HG03432 (cell line): ENCODE data around the gene MUC5AC.
"Not testable (repeated sequence)": the region's sequence is repeated elsewhere in the genome, so short reads cannot be mapped to it uniquely, and the experiment has no call there.

ENCODE experiments used
- ATAC-seq: cut with Tn5 transposase; IDR thresholded peaks from one replicate; pipeline ENCODE4 v1.9.1; 2021; ENCODE audit warnings: mild to moderate bottlenecking, moderate library complexity; ENCODE audit not compliant: unreplicated experiment

MUC5AC gene

DNA sequence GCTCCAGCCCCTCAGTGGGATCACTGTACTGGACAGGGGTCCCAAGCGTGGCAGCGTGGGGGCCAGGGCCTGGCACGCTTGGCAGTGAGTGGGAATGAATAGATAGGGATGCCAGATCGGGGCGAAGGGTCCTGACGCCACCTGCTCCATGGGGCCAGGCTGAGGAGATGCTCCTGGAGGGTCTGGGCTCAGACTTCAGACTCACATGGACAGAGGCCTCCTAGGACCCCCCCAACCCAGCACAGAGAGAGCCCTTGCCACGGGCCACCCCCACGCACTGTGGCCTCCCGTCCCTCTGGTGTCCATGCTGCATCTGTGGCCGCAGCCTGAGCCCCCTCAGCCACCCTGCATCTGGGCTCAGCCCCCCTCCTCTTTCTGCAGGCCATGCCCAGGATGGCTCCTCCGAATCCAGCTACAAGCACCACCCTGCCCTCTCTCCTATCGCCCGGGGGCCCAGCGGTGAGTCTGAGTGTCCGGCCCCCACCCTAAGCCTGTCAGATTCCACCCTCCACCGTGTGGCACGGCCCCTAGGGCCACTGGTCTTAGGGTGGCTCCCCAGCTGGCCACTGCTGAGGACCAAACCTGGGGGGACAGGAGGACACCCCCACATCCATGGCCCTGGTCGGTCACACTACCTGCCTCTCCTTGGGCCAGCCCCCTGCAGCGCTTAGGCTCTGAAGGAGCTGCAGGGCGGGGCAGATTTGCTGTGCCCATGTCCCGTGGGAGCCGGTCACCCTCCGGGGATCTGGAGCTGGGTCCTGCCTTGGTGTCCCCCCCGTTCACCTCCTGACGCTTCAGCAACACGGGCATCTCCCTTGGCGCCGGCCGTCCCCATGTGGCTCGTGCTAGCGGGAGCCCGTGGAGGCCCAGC, 2.7 kb downstream of the MUC5AC start:
- ATAC-seq = no peak

DNA sequence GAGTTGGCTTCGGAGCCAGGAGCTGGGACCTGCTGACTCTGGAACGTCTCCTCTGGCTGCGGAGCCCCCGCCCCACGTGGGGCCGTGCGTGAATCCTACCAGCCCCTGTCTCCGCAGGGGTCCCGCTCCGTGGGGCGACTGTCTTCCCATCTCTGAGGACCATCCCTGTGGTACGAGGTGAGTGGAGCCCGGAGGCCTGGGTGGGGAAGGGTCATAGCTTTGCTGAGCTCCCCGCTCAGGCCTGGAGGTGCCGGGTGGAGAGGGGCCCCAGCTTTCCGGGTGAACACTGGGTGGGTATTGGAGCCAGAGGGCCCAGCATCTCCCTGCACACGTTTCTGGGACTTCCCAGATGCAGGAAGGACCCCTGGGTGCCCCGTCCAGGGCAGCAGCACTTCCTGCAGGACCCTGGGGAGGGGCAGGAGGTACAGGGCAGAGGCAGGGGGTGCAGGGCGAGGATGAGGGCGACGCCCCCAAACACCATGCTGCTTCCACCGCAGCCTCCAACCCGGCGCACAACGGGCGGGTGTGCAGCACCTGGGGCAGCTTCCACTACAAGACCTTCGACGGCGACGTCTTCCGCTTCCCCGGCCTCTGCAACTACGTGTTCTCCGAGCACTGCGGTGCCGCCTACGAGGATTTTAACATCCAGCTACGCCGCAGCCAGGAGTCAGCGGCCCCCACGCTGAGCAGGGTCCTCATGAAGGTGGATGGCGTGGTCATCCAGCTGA, 3.8 kb downstream of the MUC5AC start:
- ATAC-seq = no peak

DNA sequence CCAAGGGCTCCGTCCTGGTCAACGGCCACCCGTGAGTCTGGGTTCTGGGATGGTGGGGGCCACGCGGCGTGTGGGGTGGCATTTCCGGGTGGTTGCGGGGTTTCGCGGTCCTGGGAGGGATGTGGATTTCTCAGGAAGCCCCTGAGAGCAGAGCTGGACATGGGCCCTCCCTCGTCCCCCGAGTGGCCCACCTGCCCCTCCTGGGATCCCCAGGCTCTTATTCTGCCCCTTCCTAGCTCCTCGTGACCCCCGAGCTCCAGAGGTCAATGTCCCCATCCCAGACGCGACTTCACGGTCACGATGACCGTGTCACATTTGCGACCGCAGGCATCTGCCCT, 4.4 kb downstream of the MUC5AC start:
- no peak for ATAC-seq

DNA sequence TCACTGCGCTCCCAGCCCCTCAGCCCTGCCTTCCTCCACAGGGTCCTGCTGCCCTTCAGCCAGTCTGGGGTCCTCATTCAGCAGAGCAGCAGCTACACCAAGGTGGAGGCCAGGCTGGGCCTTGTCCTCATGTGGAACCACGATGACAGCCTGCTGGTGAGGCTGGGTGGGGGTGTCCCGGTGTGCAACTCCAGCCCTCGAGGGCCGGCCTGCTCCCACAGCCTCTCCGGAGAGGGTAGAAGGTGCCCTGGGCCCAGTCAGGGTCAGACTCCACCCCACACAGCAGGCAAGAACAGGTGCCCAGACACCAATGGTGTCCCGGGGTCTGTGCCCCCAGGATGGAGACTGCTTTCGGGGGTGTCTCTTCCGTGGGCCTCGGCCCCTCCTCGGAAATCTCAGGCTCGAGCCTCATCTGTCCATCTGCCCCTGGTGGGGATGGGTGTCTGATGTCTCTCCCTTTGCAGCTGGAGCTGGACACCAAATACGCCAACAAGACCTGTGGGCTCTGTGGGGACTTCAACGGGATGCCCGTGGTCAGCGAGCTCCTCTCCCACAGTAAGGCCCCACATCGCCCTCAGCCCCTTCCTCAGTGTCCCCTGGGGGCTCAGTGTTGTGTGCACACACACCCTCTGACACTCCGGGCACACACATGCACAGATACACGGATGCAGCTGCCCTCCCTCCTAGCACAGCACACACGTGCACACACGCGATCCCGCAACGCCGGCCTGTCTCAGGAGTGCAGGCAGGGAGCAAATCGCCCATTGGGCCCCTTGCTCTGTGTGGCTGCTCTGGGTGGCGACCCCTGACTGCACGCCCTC, 4.9 kb downstream of the MUC5AC start:
- ATAC-seq = no peak

DNA sequence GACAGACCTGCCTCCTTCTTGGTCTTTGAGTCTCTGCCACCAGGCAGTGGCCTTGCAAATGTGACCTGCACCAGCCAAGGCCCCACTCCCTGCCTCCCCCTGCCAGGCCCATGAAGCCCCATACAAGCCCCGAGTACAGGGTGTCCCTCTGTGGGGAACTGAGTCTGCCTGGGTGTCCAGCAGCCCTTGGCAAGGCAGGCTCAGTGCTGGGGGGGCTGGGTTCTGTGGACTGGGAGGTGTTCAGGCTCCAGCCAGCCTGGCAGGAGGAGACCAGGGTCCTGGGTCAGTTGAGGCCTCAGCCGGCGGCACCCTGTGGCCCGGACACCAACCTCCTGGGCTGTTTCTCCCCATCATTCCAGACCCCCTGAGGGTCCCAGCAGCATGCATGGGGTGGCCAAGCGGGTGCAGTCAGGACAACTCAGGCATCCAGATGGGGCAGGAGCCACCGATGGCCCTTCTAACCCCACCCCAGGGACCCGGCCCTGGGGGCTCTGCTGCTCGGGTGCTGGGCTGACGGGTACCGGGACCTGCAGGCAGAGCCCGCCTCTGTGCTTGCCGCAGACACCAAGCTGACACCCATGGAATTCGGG, 5.7 kb downstream of the MUC5AC start:
- no peak for ATAC-seq

DNA sequence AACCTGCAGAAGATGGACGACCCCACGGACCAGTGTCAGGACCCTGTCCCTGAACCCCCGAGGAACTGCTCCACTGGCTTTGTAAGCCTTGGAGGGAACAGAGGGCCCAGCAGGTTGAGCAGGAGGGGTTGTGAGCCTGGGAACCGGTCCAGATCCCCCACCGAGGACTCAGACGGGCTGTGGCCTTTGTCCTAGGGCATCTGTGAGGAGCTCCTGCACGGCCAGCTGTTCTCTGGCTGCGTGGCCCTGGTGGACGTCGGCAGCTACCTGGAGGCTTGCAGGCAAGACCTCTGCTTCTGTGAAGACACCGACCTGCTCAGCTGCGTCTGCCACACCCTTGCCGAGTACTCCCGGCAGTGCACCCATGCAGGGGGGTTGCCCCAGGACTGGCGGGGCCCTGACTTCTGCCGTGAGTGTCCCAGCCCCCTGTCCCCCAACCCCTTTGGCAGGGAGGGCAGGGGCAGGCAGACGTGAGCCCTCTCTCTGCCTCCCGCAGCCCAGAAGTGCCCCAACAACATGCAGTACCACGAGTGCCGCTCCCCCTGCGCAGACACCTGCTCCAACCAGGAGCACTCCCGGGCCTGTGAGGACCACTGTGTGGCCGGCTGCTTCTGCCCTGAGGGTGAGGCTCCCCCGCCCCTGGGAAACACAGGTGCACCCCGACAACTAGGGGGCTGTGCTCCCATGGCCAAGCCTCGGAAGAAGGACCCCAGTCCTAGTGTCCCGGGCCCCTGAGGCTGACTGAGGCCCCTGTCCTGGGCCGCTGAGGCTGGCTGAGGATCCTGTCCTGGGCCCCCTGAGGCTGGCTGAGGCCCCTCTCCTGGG, 6.4 kb downstream of the MUC5AC start:
- no peak for ATAC-seq

DNA sequence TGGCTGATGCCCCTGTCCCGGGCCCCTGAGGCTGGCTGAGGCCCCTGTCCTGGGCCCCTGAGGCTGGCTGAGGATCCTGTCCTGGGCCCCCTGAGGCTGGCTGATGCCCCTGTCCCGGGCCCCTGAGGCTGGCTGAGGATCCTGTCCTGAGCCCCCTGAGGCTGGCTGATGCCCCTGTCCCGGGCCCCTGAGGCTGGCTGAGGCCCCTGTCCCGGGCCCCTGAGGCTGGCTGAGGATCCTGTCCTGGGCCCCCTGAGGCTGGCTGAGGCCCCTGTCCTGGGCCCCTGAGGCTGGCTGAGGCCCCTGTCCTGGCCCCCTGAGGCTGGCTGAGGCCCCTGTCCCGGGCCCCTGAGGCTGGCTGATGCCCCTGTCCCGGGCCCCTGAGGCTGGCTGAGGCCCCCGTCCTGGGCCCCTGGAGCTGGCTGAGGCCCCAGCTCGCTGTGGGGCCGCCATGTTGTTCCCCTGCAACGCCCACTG, 7.1 kb downstream of the MUC5AC start:
- ATAC-seq = not testable (repeated sequence)

DNA sequence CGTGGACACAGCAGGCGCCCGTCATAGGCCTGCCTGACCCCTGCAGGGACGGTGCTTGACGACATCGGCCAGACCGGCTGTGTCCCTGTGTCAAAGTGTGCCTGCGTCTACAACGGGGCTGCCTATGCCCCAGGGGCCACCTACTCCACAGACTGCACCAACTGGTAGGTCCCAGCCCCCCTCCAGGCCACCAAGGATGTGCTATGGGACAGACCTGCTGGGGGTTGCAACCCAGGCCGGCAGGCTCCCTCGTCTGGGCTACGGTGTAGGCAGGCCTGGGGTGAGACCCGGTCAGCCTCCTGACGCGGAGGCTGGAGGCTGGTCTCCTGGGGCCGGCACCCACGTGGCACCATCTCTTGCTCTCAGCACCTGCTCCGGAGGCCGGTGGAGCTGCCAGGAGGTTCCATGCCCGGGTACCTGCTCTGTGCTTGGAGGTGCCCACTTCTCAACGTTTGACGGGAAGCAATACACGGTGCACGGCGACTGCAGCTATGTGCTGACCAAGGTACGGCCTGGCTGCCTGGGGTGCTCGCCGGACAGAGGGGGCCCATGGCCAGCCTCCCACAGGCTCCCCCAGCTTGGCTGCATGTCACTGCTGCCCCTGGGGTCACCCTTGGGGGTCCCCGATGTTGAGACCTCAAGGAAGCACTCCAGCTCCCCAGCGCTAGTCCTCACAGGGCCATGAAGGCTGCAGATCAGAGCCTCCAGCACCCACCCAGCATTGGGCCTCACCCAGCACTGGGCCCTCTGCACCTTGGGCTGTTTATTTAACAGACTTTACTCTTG, 7.7 kb downstream of the MUC5AC start:
- no peak for ATAC-seq

DNA sequence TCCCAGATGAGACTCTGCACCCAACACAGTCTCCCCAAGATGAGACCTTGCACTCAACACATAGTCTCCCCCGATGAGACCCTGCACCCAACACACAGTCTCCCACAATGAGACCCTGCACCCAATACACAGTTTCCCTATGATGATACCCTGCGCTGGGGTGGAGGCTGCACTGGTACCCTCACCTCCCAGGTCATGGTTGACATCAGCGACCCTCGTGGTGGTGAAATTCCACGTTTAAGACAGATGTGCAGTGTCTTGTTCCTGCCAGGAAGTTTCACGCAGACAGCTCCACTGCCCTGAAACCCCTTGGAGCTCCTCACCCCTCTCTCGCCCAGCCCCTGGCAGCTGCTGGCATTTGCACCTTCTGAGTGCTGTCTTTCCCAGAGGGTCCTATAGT, 9.5 kb downstream of the MUC5AC start:
- ATAC-seq = no peak

DNA sequence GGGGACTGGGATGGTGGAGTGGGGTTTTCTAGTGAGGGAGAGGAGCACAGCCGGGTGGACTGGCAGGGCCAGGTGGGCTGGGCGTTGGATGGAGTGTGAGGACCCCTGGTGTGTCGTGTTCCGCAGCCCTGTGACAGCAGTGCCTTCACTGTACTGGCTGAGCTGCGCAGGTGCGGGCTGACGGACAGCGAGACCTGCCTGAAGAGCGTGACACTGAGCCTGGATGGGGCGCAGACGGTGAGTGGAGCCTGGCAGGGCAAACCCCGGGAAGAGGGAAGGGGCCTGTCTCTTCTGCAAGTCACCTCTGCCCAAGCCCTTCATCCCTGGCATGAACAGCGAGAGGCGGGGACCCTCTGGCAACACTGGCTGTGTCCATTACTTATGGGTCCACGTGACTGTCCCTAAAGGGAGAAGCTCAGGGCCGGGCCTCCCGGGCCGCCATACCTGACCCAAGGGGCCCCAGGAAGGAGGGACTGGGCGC, 10.0 kb downstream of the MUC5AC start:
- no peak for ATAC-seq

DNA sequence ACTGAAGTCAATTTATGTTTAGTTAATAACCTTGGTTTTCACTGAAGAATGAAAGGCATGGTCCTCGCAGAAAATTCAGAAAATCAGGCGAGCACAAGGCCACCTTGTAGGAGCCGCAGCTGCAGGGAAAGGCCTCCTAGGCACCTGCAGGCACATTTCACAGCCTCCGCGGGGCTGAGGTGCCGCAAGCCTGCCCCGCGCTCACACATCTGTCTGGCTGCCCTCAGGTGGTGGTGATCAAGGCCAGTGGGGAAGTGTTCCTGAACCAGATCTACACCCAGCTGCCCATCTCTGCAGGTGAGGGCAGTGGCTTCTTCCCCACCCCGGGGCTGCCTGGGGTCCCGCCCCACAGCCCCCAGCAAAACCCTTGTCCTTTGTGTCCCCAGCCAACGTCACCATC, 10.5 kb downstream of the MUC5AC start:
- ATAC-seq = no peak

DNA sequence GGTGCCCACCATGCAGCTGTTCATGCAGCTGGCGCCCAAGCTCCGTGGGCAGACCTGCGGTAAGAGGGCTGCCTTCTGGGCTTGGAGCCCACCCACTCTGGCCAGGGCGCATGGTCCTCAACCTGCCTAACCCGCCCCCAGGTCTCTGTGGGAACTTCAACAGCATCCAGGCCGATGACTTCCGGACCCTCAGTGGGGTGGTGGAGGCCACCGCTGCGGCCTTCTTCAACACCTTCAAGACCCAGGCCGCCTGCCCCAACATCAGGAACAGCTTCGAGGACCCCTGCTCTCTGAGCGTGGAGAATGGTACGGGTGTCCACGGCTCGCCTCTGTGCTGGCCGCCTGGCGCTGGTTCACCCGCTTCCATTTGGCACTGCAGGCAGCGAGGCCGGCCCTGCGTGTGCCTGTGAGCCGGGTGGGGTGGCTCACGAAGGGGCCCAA, 11.0 kb downstream of the MUC5AC start:
- no peak for ATAC-seq

DNA sequence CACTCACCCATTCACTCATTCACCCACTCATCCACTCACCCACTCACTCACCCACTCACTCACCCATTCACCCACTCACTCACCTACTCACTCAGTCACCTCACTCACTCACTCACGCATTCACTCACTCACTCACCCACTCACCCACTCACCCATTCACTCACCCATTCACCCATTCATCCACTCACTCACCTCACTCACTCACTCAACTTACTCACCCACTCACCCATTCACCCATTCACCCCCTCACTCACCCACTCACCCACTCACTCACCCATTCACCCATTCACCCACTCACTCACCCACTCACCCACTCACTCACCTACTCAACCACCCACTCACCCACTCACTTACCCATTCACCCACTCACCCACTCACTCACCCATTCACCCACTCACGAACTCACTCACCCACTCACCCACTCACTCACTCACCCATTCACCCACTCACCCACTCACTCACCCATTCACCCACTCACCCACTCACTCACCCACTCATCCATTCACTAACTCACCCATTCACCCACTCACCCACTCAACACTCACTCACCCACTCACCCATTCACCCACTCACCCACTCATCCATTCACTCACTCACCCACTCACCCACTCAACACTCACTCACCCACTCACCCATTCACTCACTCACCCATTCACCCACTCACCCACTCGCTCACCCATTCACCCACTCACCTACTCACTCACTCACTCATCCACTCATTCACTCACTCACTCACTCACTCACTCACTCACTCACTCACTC, 13.7 kb downstream of the MUC5AC start:
- no peak for ATAC-seq

DNA sequence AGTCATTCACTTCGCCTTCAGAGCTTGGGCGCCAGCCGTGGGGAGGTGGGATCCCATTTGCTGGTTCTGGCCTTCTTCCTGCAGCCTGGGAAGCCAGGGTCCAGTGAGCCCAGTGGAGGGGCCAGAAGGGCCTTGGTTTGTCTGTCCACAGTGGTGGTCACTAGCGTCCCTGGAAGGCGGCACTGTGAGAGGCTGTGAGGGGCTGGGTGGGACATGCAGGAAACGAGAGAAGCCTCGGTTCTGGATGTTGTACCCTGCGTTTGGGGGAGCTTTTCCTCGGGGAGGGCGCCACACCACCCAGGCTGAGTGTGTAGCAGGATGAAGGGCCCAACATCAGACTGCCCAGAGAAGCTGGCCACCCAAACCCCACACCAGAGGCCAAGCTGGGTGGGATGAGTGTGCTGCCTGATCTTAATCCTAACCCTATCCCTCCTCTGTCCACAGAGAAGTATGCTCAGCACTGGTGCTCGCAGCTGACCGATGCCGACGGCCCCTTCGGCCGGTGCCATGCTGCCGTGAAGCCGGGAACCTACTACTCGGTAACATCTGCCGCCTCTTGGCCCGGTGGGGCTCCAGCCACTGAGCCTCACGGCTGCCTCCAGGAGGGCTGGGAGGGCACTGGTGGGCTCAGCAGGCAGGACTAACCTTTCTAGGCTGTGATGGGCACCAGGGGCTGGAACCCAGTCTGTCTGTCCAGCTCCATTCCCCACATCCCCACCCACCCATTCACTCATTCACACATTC, 14.4 kb downstream of the MUC5AC start:
- ATAC-seq = no peak

DNA sequence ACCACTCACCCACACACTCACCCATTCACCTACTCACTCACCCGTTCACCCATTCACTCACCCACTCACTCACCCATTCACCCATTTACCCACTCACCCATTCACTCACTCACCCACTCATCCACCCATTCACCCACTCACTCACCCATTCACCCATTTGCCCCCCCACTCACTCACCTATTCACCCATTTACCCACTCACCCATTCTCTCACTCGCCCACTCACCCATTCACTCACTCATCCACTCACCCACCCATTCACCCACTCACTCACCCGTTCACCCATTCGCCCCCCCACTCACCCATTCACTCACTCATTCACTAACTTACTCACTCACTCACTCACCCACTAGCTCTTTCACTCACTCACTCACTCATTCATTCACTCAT, 15.0 kb downstream of the MUC5AC start:
- ATAC-seq = no peak

DNA sequence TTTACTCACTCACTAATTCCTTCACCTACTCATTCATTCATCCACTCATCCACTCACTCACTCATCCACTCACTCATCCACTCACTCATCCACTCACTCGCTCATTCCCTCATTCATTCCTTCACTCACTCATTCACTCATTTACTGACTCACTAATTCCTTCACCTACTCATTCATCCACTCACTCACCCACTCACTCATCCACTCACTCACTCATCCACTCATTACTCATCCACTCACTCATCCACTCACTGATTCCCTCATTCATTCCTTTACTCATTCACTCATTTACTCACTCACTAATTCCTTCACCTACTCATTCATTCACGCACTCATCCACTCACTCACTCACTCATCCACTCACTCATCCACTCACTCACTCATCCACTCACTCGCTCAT, 15.6 kb downstream of the MUC5AC start:
- ATAC-seq = not testable (repeated sequence)

DNA sequence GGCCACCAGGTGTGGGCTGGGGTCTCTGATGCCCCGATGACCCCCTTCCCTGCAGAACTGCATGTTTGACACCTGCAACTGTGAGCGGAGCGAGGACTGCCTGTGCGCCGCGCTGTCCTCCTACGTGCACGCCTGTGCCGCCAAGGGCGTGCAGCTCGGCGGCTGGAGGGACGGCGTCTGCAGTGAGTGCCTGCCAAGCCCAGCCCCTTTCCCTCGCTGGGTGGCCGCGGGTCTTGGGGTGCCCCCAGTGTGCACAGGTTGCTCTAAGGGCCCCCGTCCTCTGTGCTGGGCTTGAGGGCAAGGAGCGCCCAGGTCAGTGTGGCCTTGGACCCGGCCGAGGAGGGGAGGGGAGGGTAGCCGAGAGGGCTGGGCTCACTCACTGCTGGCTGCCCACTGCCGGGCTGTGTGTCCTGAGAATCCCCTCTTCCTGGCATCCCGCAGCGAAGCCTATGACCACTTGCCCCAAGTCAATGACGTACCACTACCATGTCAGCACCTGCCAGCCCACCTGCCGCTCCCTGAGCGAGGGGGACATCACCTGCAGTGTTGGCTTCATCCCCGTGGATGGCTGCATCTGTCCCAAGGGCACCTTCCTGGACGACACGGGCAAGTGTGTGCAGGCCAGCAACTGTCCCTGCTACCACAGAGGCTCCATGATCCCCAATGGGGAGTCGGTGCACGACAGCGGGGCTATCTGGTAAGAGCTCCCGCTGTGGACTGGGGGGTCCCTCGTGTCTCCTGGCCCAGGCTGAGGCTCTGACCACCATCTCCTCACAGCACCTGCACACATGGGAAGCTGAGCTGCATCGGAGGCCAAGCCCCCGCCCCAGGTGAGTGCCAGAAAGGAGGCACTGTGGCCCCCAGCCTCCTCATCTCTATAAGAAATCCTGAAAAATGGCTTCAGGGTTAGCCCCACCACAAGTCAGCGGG, 17.0 kb downstream of the MUC5AC start:
- ATAC-seq = no peak
